Stomach (tissue), 9 donors: Measurements from ENCODE around the gene CEMP1. TPM values are rescaled to one million over a fixed set of nuclear protein-coding genes. Genes with fewer than 3 reads are reported as not detected.

Experiments
- DNase-seq, 2 donors: peaks; one replicate each; pipeline versions ENCODE4 v3.0.0 to v3.0.0-alpha.2; 2013 to 2019
- H3K27ac ChIP-seq, 5 donors: fragments of 200-600 bp in 4 of 5; sonication (generic) in 4 of 5; one replicate each; pipeline ENCODE4 v1.5.1; 2013 to 2019; ENCODE audit warnings: mild to moderate bottlenecking in 1 of 5, moderate library complexity in 1 of 5
- H3K27me3 ChIP-seq, 3 donors: fragments of 200-600 bp; sonication (generic); one replicate each; pipeline ENCODE4 v1.5.1; 2017 to 2019; ENCODE audit warnings: mixed run types in 1 of 3
- H3K36me3 ChIP-seq, 4 donors: fragments of 200-600 bp; sonication (generic); 1 replicate in 3 of 4; 2 replicates in 1 of 4; pipeline ENCODE4 v1.5.1; 2016 to 2019
- H3K4me1 ChIP-seq, 4 donors: fragments of 200-600 bp; sonication (generic); one replicate each; pipeline ENCODE4 v1.5.1; 2016 to 2019
- H3K4me3 ChIP-seq, 4 donors: fragments of 200-600 bp; sonication (generic) in 3 of 4; one replicate each; pipeline ENCODE4 v1.5.1; 2016 to 2019; ENCODE audit warnings: mild to moderate bottlenecking in 1 of 4
- H3K9me3 ChIP-seq, 4 donors: fragments of 200-600 bp; sonication (generic); one replicate each; pipeline ENCODE4 v1.5.1; 2016 to 2019
- CTCF ChIP-seq, 7 experiments: fragments of 450-650 bp in 4 of 7; fragments of 200-600 bp in 3 of 7; sonication (generic) in 3 of 7; IDR thresholded peaks; one replicate each; pipeline ENCODE4 v1.5.1; 2016 to 2019; ENCODE audit warnings: antibody characterized with exemption in 7 of 7, control low read depth in 2 of 7, mild to moderate bottlenecking in 1 of 7
- EP300 ChIP-seq: sonication (generic); formaldehyde crosslinking; IDR thresholded peaks from one replicate; pipeline ENCODE4 v1.6.1; 2017; ENCODE audit warnings: antibody characterized with exemption
- POLR2A ChIP-seq, 4 donors: fragments of 450-650 bp; IDR thresholded peaks; one replicate each; pipeline ENCODE4 v1.6.1; 2016; ENCODE audit warnings: antibody characterized with exemption in 4 of 4, control low read depth in 2 of 4, mild to moderate bottlenecking in 1 of 4, moderate library complexity in 1 of 4
- POLR2AphosphoS5 ChIP-seq, 3 donors: sonication (generic); formaldehyde crosslinking; IDR thresholded peaks; one replicate each; pipeline ENCODE4 v1.6.1; 2016; ENCODE audit warnings: antibody characterized with exemption in 3 of 3
- WGBS, 5 donors: extraction: QIAGEN DNeasy Blood & Tissue Kit in 3 of 5; methylation state at CpG; one replicate each; pipeline versions ENCODE4 v1.1.5 to v1.1.7; 2013 to 2018; 5-methylcytosine and 5-hydroxymethylcytosine counted together
- intact Hi-C: fragments of 100-400 bp; cut with DNase I; formaldehyde crosslinking; loops from one replicate; pipeline ENCODE4 v1.15.1; 2023; ENCODE audit warnings: low total_unique reads
- polyA plus RNA-seq, 3 donors: library from polyadenylated mRNA; stranded (reverse); fragments of 200-250 nt; gene quantifications; one replicate each; pipeline ENCODE4 v1.2.3, GENCODE V29; 2013
- total RNA-seq, 5 donors: library from RNA; depleted of rRNA; stranded (reverse); fragments of >200 nt; gene quantifications; one replicate each; pipeline versions ENCODE4 v1.1.0 to v1.2.3, GENCODE V29; 2014 to 2016
- donor health status: healthy with polysubstance abuse.
- donor health status: Bipolar disorder and iron deficiency.
- donor health status: healthy.

Gene CEMP1
- total and polyA plus RNA-seq, 8 donors = 0.43 to 0.61 (median 0.58) TPM; not detected in 5

DNA sequence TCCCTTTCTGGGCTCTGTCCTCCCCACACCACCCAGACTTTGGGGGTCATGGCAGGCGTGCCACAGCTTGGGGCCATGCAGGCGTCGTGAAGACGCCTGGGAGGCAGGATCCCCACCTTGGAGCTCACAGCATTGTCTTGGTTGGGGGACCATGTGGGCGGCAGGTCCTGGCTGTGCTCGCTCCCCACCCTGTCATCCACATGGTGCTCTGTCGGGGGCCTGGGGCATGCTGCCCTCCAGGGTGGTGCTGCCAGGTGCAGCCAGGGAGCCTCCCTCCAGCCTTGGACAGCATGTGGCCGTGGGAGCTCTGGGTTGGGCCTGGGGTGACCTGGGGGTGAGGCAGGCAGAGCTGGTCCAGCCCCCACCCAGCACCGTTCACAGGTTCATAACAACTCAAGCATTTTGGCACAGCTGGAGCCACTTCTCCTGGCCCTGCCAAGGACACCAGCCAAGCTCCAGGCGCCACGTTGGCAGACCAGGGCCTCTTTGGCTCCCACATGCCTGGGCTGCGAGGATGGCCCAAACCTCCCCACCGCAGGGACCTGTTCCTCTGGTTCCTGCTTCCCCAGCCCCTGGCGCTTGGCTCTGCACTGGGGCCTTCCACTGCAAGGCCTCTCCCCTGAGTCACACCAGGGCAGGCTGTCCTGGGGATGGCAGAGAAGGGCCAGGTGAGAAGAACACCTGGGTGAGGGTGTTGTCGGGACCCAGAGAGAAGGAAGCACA is 32.5 kb downstream of the CEMP1 start:
- no peak overlapping the region for H3K4me3 ChIP-seq
- intact Hi-C loops = loop anchor here (5.0 to 10.0 kb wide), 2 partner anchors 156 to 304 kb away; partner anchors contain the start of genes ABCA3 and CASKIN1
- H3K36me3 ChIP-seq = peaks cover 0 to 50% (median 41%) of the 10 kb centered on the region in 4 donors
- peak overlapping the region in 2 of 5 donors; percentile 1 to 46 for H3K27ac ChIP-seq
- TF ChIP-seq CTCF (IDR thresholded peaks at IDR 0.05) (no peak), EP300 (no peak), POLR2A (IDR thresholded peaks at IDR 0.05) (no peak)
- 61 to 77% (median 64%) methylated on average over 7 to 15 of the region's 15 CpGs for WGBS, 5 donors
- no peaks in the 10 kb centered on the region for H3K27me3 ChIP-seq
- DNase-seq = peak in 1 of 2 donors; percentile 76
- H3K4me1 ChIP-seq = peaks cover 14 to 52% (median 38%) of the 10 kb centered on the region in 4 donors
- H3K9me3 ChIP-seq = no peaks in the 10 kb centered on the region

DNA sequence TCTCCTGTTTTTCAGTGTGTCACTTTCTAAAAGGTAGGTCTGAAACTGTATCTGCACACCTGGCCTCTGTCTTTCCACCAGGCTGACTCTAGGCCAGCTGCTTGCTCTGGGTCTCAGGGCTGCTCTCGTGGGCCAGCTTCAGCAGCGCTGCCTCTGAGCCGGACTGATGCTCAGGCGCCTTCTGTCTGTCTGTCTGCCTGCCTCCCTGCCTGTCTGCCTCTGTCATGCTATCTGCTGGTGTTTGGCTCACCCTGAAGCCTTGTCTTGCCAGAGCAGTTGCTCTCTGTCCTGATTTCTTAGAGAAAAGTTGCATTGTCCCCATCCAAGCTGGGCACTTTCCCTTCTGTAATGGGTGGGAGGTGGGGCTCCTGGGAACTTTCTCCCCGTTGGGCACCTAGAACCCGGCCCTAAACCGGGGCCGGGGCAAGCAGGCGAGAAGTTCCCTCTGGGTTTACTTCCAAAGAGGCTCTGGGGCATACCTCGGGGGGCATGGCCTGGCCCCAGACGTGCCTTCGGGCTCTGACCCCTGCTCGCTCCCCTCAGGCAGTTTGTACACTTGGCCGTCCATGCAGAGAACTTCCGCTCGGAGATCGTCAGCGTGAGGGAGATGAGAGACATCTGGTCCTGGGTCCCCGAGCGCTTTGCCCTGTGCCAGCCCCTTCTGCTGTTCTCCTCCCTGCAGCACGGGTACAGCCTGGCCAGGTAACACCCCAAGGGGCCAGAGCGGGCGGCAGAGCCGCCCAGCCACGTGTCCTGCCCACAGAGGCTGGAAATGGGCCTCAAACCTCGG is 33.3 kb downstream of the CEMP1 start:
- H3K27me3 ChIP-seq = no peaks in the 10 kb centered on the region
- intact Hi-C loops = loop anchor here (5.0 to 10.0 kb wide), 2 partner anchors 156 to 303 kb away; partner anchors contain the start of genes ABCA3 and CASKIN1
- H3K27ac ChIP-seq = peak overlapping the region in 1 of 5 donors; percentile 1
- no peaks in the 10 kb centered on the region for H3K9me3 ChIP-seq
- no peak overlapping the region for H3K4me3 ChIP-seq
- H3K4me1 ChIP-seq = peaks cover 14 to 47% (median 35%) of the 10 kb centered on the region in 4 donors
- DNase-seq = no peak
- no peak for TF ChIP-seq CTCF (IDR thresholded peaks at IDR 0.05)
- no peak for TF ChIP-seq POLR2AphosphoS5 (IDR thresholded peaks at IDR 0.05)
- no peak for TF ChIP-seq POLR2A (IDR thresholded peaks at IDR 0.05)
- peaks cover 0 to 57% (median 41%) of the 10 kb centered on the region in 4 donors for H3K36me3 ChIP-seq
- 80 to 91% (median 89%) methylated on average over 19 to 26 of the region's 26 CpGs for WGBS, 5 donors

DNA sequence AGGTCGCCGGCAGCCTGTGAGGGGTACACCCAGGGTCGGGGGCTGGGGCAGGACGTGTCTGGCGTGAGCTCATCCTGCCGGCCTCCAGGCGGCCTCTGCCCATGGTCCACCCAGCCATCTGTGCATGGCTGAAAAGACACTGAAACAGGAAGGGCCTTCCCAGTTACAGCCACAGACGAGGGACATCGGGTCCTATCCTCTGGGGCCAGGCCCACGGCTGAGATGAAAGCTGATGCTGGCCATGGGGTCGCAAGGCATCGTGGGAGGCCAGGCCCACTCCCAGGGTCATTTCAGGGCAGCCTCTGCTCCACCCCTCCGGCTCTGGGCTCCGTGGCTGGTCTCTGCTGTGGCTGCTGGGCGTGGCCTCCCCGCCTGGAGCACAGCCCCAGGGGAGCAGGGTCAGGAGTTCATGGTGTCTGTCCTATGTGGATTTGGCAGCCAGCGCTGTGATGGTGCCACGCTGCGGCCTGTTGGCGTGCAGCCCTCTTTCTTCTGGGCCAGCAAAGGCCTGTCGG is 34.0 kb downstream of the CEMP1 start:
- Histone ChIP-seq H3K27me3 (no peaks in the 10 kb centered on the region), H3K27ac (peak overlapping the region in 1 of 5 donors; percentile 24), H3K36me3 (peaks cover 0 to 57% (median 41%) of the 10 kb centered on the region in 4 donors), H3K9me3 (no peaks in the 10 kb centered on the region), H3K4me3 (no peak overlapping the region), H3K4me1 (peaks cover 14 to 39% (median 28%) of the 10 kb centered on the region in 4 donors)
- no peak for DNase-seq
- intact Hi-C loops = loop anchor here (5.0 to 10.0 kb wide), 2 partner anchors 155 to 302 kb away; partner anchors contain the start of genes ABCA3 and CASKIN1
- TF ChIP-seq POLR2A (IDR thresholded peaks at IDR 0.05) (no peak), CTCF (IDR thresholded peaks at IDR 0.05) (no peak), EP300 (no peak), POLR2AphosphoS5 (IDR thresholded peaks at IDR 0.05) (no peak)
- WGBS, 5 donors = 36 to 63% (median 60%) methylated on average over 6 to 21 of the region's 21 CpGs
